Measurements from ENCODE around the gene SLC1A6.

GRCh38 chr19:15010501-15011300 is 31.0 kb upstream of the SLC1A6 start:
- TF ChIP-seq YY1 (IDR thresholded peaks at IDR 0.05; ENCODE audit: insufficient read depth, insufficient read length) = peak; percentile 27
- no peak for TF ChIP-seq ZNF274 (IDR thresholded peaks at IDR 0.05; ENCODE audit: low read depth, low read length)
